ENCODE measurements around the gene GFOD2. TPM values are rescaled to one million over a fixed set of nuclear protein-coding genes. Genes with fewer than 3 reads are reported as not detected.

Gene GFOD2
- total and polyA plus RNA-seq, 2 experiments from 2014 or later = 19.3 to 34.3 TPM

DNA sequence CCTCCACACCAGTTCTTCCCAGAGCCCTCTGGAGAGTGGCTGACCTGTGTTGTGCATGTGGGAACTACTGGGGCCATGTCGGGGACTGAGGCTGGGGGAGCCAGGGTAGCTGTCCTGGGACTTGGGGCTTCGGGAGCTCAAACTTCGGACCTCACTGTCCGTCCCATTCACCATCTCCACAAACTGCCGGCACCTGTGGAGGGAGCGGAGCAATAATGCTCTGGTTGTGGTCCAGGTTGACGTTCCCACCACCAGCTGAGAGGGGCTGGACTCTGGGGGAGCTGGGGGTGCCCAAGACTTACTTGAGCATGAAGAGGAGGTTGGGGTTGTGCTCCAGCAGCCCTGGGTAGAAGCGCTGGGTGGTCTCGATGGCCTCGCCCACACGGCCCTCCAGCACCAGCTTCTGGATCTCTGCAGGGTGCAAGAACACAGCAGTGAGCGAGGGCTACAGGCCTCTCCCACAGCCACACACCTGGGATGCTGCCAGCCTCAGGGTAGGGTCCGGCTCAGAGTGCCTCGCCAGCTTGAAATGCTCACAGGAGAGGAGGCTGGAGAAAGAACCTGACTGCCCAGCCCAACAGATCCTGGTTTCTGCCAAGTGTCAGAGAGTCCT, 10.6 kb upstream of the GFOD2 start (continued):
- TF ChIP-seq, protein P1, sequence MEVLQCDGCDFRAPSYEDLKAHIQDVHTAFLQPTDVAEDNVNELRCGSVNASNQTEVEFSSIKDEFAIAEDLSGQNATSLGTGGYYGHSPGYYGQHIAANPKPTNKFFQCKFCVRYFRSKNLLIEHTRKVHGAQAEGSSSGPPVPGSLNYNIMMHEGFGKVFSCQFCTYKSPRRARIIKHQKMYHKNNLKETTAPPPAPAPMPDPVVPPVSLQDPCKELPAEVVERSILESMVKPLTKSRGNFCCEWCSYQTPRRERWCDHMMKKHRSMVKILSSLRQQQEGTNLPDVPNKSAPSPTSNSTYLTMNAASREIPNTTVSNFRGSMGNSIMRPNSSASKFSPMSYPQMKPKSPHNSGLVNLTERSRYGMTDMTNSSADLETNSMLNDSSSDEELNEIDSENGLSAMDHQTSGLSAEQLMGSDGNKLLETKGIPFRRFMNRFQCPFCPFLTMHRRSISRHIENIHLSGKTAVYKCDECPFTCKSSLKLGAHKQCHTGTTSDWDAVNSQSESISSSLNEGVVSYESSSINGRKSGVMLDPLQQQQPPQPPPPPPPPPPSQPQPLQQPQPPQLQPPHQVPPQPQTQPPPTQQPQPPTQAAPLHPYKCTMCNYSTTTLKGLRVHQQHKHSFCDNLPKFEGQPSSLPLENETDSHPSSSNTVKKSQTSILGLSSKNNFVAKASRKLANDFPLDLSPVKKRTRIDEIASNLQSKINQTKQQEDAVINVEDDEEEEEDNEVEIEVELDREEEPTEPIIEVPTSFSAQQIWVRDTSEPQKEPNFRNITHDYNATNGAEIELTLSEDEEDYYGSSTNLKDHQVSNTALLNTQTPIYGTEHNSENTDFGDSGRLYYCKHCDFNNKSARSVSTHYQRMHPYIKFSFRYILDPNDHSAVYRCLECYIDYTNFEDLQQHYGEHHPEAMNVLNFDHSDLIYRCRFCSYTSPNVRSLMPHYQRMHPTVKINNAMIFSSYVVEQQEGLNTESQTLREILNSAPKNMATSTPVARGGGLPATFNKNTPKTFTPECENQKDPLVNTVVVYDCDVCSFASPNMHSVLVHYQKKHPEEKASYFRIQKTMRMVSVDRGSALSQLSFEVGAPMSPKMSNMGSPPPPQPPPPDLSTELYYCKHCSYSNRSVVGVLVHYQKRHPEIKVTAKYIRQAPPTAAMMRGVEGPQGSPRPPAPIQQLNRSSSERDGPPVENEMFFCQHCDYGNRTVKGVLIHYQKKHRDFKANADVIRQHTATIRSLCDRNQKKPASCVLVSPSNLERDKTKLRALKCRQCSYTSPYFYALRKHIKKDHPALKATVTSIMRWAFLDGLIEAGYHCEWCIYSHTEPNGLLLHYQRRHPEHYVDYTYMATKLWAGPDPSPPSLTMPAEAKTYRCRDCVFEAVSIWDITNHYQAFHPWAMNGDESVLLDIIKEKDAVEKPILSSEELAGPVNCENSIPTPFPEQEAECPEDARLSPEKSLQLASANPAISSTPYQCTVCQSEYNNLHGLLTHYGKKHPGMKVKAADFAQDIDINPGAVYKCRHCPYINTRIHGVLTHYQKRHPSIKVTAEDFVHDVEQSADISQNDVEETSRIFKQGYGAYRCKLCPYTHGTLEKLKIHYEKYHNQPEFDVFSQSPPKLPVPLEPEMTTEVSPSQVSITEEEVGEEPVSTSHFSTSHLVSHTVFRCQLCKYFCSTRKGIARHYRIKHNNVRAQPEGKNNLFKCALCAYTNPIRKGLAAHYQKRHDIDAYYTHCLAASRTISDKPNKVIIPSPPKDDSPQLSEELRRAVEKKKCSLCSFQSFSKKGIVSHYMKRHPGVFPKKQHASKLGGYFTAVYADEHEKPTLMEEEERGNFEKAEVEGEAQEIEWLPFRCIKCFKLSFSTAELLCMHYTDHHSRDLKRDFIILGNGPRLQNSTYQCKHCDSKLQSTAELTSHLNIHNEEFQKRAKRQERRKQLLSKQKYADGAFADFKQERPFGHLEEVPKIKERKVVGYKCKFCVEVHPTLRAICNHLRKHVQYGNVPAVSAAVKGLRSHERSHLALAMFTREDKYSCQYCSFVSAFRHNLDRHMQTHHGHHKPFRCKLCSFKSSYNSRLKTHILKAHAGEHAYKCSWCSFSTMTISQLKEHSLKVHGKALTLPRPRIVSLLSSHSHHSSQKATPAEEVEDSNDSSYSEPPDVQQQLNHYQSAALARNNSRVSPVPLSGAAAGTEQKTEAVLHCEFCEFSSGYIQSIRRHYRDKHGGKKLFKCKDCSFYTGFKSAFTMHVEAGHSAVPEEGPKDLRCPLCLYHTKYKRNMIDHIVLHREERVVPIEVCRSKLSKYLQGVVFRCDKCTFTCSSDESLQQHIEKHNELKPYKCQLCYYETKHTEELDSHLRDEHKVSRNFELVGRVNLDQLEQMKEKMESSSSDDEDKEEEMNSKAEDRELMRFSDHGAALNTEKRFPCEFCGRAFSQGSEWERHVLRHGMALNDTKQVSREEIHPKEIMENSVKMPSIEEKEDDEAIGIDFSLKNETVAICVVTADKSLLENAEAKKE (CRISPR knock-in tag; IDR thresholded peaks at IDR 0.05) = no peak
- no peak for TF ChIP-seq REST (IDR thresholded peaks at IDR 0.05; ENCODE audit: unreplicated experiment)
- TF ChIP-seq ZNF114 (CRISPR knock-in tag; IDR thresholded peaks at IDR 0.05) = no peak

All from GM23338 (cell line).